HG02623 (cell line): ENCODE data around the gene AGGF1.
"Not testable (repeated sequence)": the region's sequence is repeated elsewhere in the genome, so short reads cannot be mapped to it uniquely, and the experiment has no call there.

Experiments
- ATAC-seq: cut with Tn5 transposase; IDR thresholded peaks from one replicate; pipeline ENCODE4 v1.9.1; 2021; ENCODE audit warnings: moderate library complexity; ENCODE audit not compliant: unreplicated experiment

Gene AGGF1

DNA sequence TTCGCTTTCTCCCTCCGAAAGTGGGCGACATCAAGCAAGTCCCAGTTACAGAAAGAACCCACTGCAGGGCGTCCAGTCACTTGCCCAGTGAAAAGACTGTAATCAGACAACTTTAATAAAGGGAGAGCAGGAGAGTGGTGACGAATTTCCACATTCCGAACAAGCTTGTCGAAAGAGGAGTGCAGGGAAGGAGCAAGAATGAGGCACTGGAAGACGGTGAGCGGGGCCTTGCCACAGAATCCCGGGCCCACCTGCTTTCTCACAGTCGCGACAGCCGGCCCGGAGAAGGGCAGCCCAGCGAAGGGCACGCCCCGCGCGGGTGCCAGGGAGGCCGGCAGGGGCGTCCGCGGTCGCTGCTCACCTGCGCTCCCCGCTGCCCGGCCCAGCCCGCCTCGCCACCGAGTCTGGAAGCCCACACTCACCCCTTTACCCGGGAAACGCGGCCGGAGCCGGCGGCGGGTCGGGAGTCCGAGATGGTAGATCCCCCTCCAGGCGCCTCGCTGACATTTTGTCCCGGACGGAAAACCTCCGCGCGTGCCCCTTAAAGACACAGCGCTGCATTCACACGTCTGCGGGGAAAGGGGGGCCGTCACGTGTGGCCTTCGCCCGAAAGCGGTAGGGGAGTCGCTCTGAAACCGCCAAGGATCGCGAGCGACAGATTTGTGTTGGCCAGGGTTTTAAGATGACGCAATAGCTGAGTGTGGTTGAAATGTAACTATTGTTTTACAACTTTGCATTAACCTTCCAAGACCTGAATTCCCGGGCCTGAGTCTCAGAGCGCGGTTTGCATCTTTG, 56.7 kb downstream of the AGGF1 start, which contains the start of gene ZBED3:
ZBED3 (minus strand) TSS at position 597 of the 795 bp plus-strand sequence. CDS start 9,407 bp downstream, outside the sequence.
- ATAC-seq: peak; percentile 66

DNA sequence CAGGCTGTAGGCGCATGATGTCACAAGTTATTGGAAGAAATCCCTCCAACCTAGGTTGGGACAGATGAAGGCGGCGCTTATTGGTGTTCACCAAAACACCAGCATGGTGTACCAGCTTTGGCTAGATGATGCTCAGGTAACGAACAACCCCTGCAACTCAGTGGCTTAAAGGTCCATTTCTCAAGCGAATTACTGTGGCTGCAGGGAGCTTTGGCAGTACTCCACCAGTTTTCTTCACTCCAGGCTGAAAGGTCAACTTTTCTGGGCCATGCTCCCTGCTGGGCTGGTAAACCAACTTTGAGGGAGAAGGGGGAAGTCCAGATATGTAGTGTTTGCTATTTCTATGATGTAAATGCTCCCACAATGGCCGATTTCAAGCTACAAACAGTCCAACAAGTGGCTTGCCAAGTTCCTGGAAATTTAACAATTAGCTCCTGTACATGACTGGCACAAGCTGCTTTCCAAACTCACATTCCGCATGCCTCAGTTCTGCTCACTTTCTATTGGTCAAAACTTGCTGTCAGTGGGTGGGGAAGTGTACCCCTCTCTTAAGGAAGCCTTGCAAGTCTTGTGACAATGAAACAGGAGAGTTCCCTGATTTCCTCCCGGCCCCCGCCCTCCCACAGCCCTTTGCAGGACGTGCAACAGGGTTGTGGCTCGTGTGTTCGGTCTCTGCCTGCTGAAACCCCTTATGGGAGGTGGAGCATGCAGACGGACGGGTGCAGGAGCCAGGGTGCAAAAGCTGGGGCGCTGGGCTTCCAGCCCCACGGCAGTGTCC, 57.5 kb downstream of the AGGF1 start:
- ATAC-seq: peak; percentile 3

DNA sequence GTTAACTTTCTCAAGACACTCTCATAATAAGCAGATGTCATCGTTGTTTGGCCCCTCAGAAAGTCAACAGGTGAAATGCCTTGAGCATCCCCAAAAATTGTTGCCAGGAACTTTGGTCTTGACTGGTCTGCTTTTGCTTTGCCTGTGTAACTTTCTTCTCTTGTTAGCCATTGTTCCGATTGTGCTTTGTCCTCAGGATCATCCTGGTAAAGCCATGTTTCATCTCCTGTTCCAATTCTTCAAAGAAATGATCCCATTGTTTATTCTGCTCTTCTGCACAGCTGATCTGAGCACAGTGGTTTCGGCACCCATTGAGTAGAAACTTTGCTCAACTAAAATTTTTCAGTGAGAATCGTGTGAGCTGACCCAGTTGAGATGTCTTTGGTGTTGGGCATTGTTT, 65.0 kb downstream of the AGGF1 start:
- ATAC-seq: no peak

DNA sequence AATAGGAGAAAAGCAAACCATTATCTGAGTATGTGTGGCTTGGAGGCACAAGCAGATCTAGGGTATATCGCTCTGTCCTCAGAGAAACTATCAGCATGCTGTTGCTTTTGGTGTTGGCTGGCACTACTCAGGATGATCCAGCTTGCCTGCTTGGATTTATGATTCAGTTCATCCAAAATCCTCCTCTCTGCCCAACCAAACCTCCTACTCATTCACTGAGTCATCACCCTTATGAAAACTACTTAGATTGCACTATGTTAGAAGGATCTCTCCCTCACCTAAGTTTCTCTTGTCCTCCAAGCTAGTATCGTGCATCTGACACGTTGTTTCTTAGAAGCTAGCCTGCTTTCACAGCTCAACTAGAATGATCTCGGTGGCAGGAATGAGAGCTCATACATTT, 71.1 kb downstream of the AGGF1 start:
- ATAC-seq: no peak

DNA sequence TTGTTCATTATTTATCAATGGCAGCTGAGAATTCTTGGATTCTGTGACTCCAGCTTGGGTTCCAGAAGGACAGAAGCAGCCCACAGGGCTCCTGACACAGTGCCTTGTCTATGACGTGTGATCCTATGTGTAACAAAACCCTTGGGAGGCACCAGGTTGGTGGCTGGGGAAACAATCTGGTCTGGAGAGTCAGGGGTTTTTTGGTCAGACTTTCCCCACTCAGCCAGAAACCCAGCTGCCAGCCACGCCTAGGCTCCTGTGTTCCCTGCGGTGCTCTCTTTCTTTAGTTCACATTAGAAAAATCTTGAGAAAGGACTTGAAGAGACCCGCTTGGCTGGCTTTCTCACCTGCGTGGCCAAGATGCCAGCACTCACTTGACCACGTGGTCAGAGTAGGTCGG, 72.3 kb downstream of the AGGF1 start:
- no peak for ATAC-seq

DNA sequence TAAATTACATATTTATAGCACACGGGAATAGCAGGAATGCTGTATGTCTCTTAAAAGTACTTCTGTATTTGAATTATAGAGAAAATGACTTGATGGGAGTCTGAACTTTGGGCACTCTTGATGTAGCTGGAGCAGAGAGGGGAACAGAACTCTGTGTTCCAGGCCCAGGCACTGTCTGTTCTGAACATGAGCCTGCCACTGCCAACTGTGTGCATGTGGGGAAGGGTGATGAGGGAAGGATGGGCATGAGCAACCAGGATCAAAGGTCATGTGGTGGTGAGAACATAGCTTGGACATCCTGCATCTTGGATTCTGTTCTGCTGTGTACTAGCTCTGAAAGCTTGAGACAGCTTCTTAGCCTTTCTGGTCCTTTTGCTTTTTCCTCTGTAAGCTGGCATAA, 73.3 kb downstream of the AGGF1 start:
- no peak for ATAC-seq

DNA sequence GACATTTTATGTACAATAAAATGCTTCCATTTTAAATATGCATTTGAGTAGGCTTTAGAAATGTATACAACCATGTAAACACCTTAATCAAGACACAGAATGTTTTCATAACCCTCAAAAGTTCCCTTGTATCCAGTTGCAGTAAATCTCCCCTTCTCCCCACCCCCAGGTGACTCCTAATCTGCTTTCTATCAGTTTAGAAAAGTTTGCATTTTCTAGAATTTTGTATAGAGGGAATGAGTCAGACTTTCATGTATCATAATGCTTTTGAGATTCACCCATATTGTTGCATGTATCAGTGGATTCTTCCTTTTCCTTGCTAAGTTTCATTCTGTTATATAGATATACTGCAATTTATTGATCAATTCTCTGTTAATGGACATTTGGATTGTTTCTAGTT, 74.6 kb downstream of the AGGF1 start:
- ATAC-seq: no peak

DNA sequence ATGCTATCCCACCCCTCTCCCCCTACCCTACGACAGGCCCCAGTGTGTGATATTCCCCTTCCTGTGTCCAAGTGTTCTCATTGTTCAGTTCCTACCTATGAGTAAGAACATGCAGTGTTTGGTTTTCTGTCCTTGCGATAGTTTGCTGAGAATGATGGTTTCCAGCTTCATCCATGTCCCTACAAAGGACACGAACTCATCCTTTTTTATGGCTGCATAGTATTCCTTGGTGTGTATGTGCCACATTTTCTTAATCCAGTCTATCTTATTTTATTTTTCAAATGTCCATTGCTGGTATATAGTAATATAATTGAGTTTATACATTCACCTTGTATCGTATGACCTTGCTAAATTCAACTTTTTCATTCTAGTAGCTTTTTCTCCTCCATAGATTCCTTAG, 76.8 kb downstream of the AGGF1 start:
- ATAC-seq: not testable (repeated sequence)
